HG03439 (cell line): ENCODE data around the gene SRPRA.
"Not testable (repeated sequence)": the region's sequence is repeated elsewhere in the genome, so short reads cannot be mapped to it uniquely, and the experiment has no call there.

ENCODE experiments used
- ATAC-seq: cut with Tn5 transposase; IDR thresholded peaks from one replicate; pipeline ENCODE4 v1.9.1; 2021; ENCODE audit warnings: mild to moderate bottlenecking, moderate library complexity; ENCODE audit not compliant: unreplicated experiment

SRPRA gene

DNA sequence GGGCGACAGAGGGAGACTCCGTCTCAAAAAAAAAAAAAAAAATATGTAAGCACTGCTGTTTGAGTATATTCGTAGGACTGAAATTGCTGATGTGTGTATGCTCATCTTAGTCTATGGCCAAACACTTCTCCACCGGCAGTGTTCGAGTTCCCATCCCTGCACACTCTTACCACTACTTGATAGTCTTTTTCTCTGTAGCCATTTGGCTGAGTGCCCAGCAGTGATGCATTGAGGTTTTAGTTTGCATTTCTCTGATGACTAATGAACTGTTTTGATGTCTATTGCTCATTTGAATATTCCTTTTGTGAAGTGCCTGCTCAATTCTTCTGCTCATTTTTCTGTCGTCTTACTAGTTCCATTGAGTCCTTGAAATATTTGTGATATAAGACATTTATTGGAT, 16.1 kb upstream of the SRPRA start:
- ATAC-seq: peak; percentile 69

DNA sequence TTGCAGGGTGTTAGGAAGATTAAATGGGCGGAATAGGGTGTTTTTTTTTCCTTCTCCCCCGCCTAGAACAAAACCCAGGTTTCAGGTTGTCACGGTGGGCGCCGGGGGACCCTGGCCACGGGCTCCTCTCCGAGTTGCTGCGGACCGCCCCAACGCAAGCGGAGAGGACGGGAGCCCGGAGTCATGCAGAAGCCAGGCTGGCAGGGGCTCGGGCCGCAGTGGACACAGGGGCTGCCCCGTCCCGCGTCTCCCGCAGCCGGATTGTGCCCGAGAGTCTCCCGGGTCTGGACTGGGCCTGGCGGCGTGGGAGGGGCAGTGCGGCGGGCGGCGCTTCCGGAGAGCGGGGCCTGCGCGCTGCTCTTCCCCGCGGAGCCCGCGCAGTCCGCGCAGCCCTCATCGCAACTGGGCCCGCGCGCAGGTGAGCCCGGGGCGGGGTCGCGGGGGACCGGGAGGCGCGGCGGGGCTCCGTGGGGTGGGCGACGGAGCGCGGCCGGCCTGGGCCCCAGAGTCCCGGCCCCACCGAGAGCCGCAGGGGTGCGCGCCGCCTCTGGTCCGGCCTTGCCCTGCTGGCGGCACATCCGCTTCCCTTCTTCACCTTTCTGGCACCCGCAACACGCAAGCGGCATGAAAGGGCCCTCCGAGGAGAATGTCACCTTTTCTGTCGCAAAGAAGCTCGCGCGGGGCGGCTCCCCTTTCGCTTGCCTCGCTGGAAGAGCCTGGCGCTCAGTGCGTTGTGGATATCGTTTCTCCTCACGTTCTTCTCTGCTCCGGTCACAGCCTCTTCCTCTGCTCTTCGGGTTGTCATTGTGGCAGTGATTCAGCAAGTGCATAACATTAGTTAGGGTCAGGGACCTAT, 14.3 kb upstream of the SRPRA start, which contains the start of gene TIRAP:
TIRAP (plus strand) TSS at position 358 of the 856 bp plus-strand sequence. CDS start 7,802 bp downstream, outside the sequence.
- peak; percentile 55 for ATAC-seq

DNA sequence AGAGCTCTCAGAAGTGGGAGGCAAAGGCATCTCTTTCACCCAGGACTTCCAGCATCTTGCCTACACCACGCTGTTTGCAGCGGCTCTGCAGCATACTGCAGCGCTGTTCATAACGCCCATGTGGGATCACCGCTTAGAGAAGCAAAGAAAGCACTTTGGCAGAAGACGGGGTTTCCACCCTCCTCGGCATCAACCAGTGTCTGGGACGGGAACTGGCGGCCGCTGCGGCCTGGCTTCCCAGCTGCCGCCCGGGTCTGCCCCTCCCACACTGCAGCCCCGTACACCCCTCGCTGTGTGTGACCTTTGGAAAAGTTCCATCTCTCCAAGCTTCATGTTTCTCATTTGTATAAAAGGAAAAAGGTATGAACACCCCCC, 13.7 kb upstream of the SRPRA start:
- no peak for ATAC-seq

DNA sequence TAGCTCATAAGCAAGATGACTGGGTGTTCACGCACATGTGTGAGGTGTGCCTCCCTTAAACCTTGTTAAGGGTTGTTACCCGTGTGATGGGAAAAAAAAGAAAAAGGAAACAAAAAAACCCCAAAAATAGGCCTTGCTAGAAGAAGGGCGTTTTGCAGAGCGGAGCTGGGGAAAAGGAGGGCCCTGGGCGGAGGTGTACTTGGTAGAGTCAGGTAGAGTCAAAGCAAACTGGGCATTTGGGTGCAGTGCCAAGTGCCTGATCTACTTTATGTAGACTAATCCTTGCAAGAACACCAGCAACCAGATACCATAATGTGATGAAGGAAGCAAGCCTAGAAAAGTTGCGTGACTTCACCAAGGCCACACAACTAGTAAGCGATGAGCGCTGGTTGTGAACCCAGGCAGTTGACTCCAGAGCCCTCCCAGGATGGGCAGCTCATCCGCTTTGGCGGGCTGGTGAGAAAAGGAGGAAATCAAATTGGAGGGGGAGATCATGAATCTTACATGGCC, 13.0 kb upstream of the SRPRA start:
- no peak for ATAC-seq

DNA sequence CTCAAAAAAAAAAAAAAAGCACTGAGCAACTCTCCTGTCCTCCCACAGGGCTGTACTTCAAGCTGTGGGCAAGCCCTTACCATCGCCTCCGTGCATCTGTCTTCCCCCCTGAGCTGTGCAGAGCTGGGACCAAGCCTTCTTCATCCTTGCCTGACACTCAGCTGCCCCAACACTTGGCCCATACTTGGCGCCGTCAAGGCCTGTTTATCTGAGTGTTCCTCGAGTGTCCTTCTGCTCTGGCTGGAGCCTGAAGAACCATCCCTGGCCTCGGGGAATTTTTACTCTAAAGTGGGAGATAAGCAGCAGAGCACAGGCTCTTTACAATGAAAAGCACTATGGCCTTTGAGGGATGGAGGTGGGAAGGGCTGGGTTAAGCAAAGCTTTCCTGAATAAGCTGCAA, 12.6 kb upstream of the SRPRA start:
- no peak for ATAC-seq

DNA sequence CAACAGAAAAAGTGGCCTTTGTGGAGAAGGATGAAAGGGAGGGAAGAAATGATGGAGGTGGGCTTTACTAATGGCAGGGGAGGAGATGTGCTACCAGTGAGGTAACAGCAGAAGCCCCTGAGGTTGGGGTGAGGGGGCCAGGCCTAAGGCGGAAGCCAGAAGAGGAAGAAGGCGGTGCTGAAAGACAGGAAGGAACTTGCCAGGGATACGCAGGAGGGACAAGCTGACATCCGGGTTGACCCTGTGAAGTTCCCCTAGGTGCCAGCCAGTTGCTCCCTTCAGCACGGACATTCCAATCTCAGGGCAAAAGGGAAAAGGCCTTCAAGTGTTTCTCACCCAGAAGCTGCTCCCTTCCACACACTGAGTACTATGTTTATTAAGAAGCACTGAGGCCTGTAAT, 11.9 kb upstream of the SRPRA start:
- ATAC-seq: no peak

DNA sequence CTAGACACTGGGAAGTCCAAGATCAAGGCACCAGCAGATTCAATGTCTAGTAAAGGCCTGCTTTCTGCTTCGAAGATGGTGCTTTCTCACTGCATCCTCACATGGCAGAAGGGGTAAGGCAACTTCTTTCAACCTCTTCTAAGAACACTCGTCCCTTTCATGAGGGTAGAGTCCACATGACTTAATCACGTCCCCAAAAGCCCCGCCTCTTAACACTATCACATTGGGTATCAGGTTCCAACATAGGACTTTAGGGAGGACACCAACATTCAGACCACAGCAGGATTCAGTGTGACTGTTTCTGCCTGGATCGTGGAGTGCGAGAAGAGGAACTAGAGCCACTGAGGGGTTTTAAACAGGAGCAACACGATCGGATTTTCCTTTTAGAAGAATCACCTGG, 10.5 kb upstream of the SRPRA start:
- ATAC-seq: no peak

DNA sequence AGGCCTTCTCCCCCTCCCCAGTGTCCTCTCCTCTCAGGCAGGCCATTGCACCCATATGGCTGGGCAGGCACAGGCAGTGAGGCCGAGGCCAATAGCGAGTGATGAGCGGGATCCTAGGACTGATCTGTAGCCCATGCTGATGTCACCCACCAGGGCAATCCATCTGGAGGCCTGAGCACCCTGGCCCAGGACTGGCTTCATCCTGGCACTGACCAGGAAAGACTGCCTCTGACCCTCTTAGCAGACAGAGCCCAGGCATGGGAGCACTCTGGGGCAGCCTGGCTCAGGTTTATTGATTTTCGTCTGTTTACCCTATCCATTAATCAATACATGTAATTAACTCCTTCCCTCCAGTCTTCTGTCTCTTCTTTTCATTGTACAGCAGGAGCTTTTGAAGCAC, 9.1 kb upstream of the SRPRA start:
- no peak for ATAC-seq

DNA sequence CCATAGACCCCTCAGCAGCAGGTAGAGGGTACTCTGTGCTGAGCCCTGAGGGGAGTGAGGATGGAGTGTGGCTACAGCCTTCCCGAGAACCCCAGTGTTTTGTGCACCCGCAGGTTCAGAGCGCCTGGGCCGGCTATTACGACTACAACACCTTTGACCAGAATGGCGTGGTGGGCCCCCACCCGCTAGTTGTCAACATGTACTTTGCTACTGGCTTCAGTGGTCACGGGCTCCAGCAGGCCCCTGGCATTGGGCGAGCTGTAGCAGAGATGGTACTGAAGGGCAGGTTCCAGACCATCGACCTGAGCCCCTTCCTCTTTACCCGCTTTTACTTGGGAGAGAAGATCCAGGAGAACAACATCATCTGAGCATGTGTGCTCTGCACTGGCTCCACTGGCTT, 8.6 kb upstream of the SRPRA start:
- ATAC-seq: no peak

DNA sequence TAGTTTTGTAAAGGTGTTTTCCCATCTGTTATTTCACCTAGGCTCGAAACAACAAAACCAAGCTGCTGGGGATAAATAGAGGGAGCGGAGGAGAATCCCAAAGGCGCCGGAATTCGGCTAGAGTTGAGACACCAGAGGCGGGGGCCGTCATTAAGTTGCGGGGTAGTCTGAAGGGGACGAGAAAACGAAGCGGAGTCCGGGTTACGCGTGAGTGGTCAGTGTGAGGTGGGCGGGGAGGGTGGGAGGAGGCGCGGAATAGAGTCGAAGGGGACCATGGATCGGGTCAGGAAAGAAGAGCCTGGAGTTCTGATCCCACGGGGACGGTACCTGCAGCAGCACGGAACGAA, 361 bp downstream of the SRPRA start:
- no peak for ATAC-seq

DNA sequence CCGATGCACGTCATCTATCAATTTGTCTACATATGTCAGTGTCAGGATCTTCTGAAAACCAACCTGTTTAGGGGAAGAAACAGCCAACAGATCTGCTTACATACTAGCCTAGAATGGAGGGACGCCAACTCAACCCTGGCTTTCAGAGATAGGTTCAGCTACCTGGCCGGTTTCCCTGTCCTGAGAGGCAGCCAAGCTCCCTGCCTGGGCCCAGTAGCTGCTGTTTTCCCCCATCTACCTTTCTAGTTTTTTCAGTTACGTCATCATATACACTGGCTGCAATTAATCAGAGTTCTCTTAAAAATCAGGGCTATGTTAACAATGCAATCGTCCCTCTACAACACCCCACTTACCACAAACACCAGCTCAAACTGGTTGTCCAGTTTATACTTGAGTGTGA, 1.0 kb downstream of the SRPRA start:
- no peak for ATAC-seq

DNA sequence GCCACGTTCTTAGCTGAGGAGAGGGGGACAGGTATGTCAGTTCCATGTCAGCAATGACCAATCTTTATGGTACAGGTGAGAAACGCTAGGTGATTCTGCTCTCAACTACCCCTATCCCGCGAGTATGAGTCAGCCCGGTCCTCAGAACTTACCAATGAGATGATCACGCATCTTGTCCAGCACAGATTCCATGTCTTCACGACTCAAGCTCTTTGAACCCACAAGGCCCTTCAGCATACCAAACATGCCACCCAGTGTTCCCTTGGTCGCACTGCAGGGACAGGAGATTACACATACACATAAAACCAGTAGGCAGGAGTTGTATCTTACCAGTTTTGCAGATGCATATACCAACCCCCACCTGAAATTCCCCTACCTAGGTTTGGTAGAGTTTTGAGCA, 2.9 kb downstream of the SRPRA start:
- no peak for ATAC-seq

DNA sequence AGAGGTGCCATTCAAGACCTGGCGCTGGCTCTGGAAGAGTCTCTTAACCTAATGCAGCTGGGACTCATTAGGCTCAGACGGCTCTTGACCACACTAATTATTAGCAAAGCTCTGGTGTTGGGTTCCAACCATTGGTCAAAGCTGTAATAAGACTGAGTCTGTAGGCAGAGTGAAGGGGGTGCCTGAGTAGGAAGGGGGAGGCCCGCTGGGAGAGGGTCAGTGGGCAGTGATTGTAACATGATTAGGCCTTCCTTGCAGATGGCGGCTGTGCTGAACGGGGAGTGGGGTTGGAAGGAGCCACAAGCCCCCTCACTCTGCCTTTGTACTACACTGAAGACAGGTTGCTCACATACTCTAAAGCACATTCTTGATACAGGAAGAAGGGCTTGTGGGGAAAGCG, 5.2 kb downstream of the SRPRA start:
- no peak for ATAC-seq

DNA sequence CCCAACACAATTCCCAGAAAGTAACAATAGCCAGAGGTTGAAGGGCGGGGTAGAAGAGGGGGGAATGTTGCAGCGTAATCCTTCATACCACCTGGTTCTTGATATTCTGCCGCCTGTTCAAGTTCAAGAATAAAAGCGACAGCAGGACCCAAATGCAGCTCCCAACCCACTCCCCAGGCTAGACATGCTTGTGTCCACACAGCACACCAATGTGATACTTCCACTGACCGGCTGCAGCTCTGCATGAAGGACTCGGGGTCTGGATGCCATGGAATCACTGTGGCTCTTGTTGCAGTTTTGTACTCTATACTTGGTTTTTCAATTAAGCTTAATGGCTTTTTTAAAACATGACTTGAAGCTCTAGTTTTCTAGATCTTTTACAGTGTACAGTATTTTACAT, 6.5 kb downstream of the SRPRA start:
- no peak for ATAC-seq

DNA sequence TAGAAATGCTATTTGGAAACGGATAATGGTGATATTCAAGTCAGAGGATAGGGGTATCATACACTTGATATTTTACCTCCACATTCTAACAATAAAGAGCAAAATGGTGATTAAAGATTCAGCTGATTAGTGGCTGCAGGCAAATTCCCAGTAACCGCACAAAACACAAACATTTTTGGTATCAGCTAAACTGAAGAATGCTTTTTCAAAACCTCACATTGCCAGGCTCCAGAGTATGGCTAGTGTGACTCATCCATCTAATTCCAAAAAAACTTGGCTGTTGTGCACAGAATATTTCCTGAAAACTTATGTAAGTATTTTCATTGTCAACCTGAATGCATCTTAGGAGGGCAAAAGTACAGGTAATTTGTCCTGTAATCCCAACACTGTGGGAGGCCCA, 10.9 kb downstream of the SRPRA start:
- no peak for ATAC-seq

DNA sequence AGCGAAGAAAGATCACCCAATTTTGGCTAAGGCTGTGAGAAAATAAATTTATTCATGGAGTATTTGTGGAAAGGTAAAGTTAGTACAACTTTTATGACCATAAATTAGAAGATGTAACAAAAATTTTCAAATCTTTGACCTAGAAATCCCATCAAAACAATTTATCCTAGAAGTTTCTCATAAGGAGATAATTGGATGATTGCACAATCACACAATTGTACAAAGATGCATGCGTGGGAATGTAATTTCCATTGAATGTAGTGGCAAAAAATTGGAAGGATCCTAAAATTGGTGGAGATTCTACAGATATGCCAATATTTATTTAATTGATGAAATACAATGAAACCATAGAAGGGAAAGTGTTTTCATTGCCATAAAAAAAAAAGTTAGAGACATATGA, 11.6 kb downstream of the SRPRA start:
- ATAC-seq: no peak

DNA sequence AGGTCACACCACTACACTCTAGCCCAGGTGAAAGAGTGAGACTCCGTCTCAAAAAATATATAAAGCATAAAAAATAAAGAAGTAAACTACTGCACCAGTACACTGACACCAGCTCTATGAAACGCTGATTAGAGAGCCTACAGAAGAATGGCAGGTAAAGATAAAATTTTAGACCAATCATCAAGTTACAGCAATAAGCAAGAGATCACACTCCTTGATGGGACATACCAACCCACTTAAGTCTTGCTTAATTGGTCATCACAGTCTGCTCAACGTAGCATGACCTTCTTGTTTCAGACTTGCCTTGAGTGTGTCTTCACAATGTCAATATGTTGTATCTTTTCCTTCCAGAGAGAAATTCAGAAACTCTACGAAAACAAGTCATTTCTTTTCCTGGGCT, 12.5 kb downstream of the SRPRA start:
- ATAC-seq: no peak

DNA sequence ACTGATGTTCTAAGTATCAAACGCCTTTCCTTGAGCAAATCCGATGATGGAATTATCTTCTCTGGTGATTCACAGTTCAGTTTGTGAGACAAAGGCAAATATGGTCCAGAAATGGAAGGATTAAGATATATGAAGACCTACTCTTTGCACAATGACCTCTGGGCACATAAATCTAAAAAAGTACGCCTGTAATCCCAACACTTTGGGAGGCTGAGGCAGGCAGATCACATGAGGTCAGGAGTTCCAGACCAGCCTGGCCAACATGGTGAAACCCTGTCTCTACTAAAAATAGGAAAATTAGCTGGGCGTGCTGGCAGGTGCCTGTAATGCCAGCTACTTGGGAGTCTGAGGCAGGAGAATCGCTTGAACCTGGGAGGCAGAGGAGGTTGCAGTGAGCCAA, 13.2 kb downstream of the SRPRA start:
- ATAC-seq: not testable (repeated sequence)

DNA sequence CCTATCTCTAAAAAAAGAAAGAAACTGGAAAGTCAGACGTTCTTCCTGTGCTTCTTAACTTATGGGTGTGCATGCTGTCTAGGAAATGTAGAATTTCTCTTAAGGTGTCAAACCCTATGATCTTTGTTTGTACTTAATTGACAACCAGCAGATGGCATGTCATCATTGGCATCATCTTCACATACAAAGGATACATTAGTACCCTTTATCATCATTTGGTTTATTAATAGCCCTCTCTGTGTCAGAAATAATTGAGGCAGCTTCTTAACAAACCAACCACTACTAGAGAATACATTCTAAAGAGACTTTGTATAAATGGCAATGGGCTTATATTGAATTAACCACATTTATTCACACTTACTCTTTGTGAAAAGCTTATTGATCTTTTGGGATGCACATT, 13.9 kb downstream of the SRPRA start:
- no peak for ATAC-seq

DNA sequence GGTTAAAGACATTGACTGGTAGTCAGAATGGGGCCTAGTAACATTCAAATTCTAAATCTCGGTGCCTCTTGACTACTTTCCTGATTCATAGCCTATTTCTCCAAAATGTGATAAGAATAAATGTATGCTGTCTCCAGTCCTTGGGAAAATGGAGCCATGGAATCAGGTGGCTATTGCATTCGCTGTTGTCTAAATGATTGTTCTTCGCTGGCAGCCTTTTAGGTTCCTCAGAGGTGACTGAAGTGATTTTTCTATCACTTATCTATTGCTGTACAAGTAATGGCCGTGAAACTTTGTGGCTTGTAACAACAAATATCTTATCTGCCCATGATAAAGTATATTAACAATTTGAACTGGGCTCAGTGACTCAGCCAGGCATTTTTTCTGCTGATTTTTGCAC, 15.4 kb downstream of the SRPRA start:
- no peak for ATAC-seq

DNA sequence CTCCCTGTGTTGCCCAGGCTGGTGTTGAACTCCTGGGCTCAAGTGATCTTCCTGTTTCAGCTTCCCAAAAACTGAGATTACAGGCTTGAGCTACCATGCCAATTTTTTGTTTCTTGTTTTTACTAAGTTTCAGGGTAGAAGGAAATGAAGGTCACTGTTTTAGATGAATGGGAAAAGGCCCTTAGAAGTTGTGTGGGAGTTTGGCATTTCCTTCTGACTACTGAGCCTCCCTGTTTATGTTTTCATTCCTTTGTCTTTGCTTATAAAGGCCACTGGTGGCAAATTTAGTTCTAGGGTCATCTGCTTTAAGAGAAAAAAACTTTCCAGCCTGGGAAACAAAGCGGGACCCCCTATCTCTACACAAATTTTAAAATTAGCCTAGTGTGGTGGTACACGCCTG, 22.1 kb downstream of the SRPRA start:
- no peak for ATAC-seq

DNA sequence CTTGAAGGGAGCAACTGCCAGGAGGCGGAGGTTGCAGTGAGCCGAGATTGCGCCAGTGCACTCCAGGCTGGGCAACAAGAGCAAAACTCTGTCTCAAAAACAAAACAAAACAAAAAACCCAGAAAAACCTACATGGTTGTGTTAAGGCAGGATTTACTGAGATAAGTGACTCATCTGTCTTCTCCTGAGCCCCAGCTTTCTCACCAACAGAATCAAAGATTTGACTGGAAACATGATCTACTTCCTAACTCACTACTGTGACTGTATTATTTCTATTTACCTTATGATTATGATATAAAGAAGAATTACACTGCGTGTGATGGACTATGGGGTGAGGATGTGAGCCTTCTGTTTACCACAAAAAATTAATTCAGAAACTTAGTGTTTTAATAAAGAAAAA, 35.3 kb downstream of the SRPRA start:
- no peak for ATAC-seq

DNA sequence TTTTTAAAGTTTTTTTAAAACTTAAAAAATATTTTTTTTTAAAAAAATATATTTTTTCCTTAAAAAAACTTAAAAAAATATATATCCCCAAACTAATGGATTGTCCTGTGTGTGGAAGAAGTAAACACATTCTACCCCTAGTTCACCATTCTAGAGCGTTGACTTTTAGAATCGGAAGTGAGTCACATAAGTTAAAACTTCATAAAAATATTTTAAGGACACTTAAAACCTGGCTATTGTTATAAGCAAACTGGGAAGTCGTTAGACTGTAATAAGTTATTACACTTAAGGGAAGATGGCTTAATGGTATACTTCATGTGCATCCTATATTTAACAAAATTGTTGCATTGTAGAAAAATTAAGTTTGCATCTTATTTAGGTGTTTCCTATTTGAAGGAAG, 36.0 kb downstream of the SRPRA start:
- ATAC-seq: no peak
